Fibroblast of lung (primary cell): Measurements from ENCODE around the gene COL26A1. TPM values are rescaled to one million over a fixed set of nuclear protein-coding genes. Genes with fewer than 3 reads are reported as not detected.

Experiments used
- DNase-seq, 2 donors: peaks; one replicate each; pipeline versions ENCODE4 v3.0.0 to v3.0.0-alpha.2; 2010; ENCODE audit warnings: low read depth in 2 of 2
- H2AFZ ChIP-seq: 2 replicates; pipeline ENCODE4 v1.5.1; 2012; ENCODE audit warnings: low read length, control low read depth, inconsistent platforms
- H3K27ac ChIP-seq: 2 replicates; pipeline ENCODE4 v1.5.1; 2011; ENCODE audit warnings: low read length, control low read depth; ENCODE audit not compliant: insufficient read depth
- H3K27me3 ChIP-seq: 2 replicates; pipeline ENCODE4 v1.5.1; 2011; ENCODE audit warnings: mild to moderate bottlenecking, low read length; ENCODE audit not compliant: control insufficient read depth, insufficient read depth
- H3K36me3 ChIP-seq: 2 replicates; pipeline ENCODE4 v1.5.1; 2011; ENCODE audit warnings: low read length; ENCODE audit not compliant: control insufficient read depth, insufficient read depth
- H3K4me1 ChIP-seq: 2 replicates; pipeline ENCODE4 v1.5.1; 2011; ENCODE audit warnings: low read length; ENCODE audit not compliant: control insufficient read depth, insufficient read depth; ENCODE audit errors: extremely low read depth
- H3K4me2 ChIP-seq: 2 replicates; pipeline ENCODE4 v1.5.1; 2011; ENCODE audit warnings: low read length, control low read depth; ENCODE audit not compliant: insufficient read depth; ENCODE audit errors: extremely low read depth
- H3K4me3 ChIP-seq, 4 experiments: fragments of 200-600 bp in 1 of 4; sonication (generic) in 1 of 4; replicated peaks in 1 of 4; 2 replicates each; pipeline ENCODE4 v1.5.1; 2011 to 2016; ENCODE audit warnings: low read length in 4 of 4, low read depth in 3 of 4, mild to moderate bottlenecking in 3 of 4, control low read depth in 2 of 4, inconsistent platforms in 1 of 4, mixed read lengths in 1 of 4; ENCODE audit not compliant: insufficient read depth in 1 of 4; ENCODE audit errors: control extremely low read depth in 1 of 4
- H3K79me2 ChIP-seq: 2 replicates; pipeline ENCODE4 v1.5.1; 2012; ENCODE audit warnings: mild to moderate bottlenecking, low read length, inconsistent platforms; ENCODE audit not compliant: control insufficient read depth, insufficient read depth
- H3K9ac ChIP-seq: 2 replicates; pipeline ENCODE4 v1.5.1; 2011; ENCODE audit warnings: mild to moderate bottlenecking, low read length, control low read depth; ENCODE audit not compliant: insufficient read depth
- H3K9me3 ChIP-seq: 2 replicates; pipeline ENCODE4 v1.5.1; 2012; ENCODE audit warnings: low read depth, low read length; ENCODE audit not compliant: control insufficient read depth, insufficient read depth
- H4K20me1 ChIP-seq: 2 replicates; pipeline ENCODE4 v1.5.1; 2011; ENCODE audit warnings: low read length; ENCODE audit not compliant: control insufficient read depth, insufficient read depth; ENCODE audit errors: extremely low read depth
- CTCF ChIP-seq, 2 donors: IDR thresholded peaks in 1 of 2; conservative IDR thresholded peaks in 1 of 2; 1 replicate in 1 of 2; 2 replicates in 1 of 2; pipeline ENCODE4 v1.5.1; 2011 to 2012; ENCODE audit warnings: low read length in 2 of 2, control low read depth in 1 of 2, inconsistent platforms in 1 of 2, low read depth in 1 of 2, mild to moderate bottlenecking in 1 of 2
- EZH2 ChIP-seq: IDR thresholded peaks from 2 replicates; pipeline ENCODE4 v1.5.1; 2012; ENCODE audit warnings: low read length, control low read depth, mild to moderate bottlenecking; ENCODE audit errors: missing control alignments
- polyA plus RNA-seq, 2 donors: library from polyadenylated mRNA; depleted of rRNA in 1 of 2; stranded (reverse) in 1 of 2; unstranded in 1 of 2; fragments of >200 nt; gene quantifications; 2 replicates each; pipeline ENCODE4 v1.2.1, GENCODE V29; 2011 to 2012; ENCODE audit warnings: missing spikeins in 1 of 2
- total RNA-seq: library from RNA; depleted of rRNA; stranded (reverse); fragments of >200 nt; gene quantifications from 2 replicates; pipeline ENCODE4 v1.2.1, GENCODE V29; 2014

Gene COL26A1
- total and polyA plus RNA-seq, 2 donors (not counting 1 experiment from before 2014, with no cell fraction given), result 0.06 TPM; not detected in 1

DNA sequence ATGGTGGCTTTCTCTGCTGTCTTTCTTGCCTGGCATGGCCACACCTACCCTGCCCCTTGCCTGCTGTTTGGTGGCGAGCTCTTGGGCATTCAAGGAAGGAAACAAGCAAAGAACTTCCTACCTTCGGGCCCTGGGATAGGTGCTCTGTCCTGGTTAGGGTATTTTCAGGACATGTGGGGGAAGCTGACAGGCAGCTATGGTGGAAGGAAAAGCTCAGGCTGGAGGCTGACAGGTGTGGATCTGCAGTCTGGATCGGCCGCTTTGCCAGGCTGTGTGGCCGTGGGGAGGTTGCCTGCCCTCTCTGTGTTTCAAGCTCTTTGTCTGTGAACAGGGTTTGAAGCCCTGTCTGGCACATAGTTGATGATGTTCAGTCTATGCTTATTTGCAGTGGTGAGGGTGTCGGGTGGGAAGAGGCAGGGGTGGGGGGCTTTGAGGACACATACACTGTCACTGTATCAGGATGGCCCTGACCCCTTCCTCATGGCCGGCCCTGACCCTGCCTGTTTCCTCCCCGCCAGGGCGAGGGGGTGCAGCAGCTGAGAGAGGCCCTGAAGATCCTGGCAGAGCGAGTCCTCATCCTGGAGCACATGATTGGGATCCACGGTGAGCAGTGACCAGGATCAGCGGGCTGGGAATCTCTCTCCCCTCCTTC lies 192.7 kb downstream of the COL26A1 start:
- Histone ChIP-seq H3K4me3 (no peak overlapping the region), H3K36me3 (no peaks in the 10 kb centered on the region), H3K27ac (no peak overlapping the region), H3K9me3 (no peaks in the 10 kb centered on the region), H3K4me2 (no peak overlapping the region), H4K20me1 (no peaks in the 10 kb centered on the region), H3K4me1 (no peaks in the 10 kb centered on the region), H3K9ac (no peak overlapping the region), H2AFZ (no peak overlapping the region), H3K79me2 (no peaks in the 10 kb centered on the region), H3K27me3 (no peaks in the 10 kb centered on the region)
- DNase-seq, result no peak
- TF ChIP-seq CTCF (conservative IDR thresholded peaks at IDR 0.05 in 1 of 2, IDR thresholded peaks at IDR 0.05 in 1 of 2; ENCODE audit: low read depth in 1 of 2, low read length in 2 of 2), result no peak
- TF ChIP-seq EZH2, result no peak

DNA sequence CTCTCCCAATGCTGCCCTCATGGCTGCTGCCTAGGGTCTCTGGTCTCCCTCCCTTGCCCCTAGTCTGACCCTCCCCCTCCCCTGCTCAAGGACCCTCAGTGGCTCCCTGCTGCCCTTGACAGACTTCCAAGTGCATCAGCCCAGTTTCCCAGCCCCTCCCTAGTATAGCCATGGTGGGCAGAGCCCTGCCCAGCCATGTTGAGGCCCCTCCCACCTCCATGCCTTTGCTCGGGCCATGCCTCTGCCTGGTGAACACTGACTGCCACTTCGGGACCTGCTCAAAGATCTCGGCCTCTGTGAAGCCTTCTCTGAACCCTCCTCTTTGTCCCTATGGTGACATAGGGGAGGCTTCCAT lies 193.2 kb downstream of the COL26A1 start:
- H3K36me3 ChIP-seq, result no peaks in the 10 kb centered on the region
- H3K4me1 ChIP-seq, result no peaks in the 10 kb centered on the region
- no peaks in the 10 kb centered on the region for H3K27me3 ChIP-seq
- no peak overlapping the region for H2AFZ ChIP-seq
- no peaks in the 10 kb centered on the region for H3K9me3 ChIP-seq
- no peaks in the 10 kb centered on the region for H4K20me1 ChIP-seq
- H3K4me2 ChIP-seq, result no peak overlapping the region
- TF ChIP-seq CTCF (conservative IDR thresholded peaks at IDR 0.05 in 1 of 2, IDR thresholded peaks at IDR 0.05 in 1 of 2; ENCODE audit: low read depth in 1 of 2, low read length in 2 of 2) (no peak), EZH2 (no peak)
- H3K27ac ChIP-seq, result no peak overlapping the region
- no peaks in the 10 kb centered on the region for H3K79me2 ChIP-seq
- DNase-seq, result no peak
- H3K9ac ChIP-seq, result no peak overlapping the region
- no peak overlapping the region for H3K4me3 ChIP-seq

DNA sequence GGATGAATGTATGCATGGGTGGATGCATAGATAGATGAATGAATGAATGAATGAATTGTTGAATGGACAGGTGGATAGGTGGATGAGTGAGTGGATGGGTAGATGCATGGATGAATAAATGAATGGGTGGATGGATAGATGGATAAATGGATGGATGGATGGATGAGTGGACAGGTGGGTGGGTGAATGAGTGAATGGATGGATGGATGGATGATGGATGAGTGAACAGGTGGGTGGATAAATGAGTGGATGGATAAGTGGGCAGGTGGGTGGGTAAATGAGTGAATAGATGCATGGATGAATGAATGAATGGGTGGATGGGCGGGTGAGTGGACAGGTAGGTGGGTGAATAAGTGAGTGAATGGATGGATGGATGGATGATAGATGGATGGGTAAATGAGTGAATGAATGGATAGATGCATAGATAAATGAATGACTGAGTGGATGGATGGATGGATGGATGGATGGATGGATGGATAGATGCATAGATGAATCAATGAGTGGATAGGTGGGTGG lies 193.8 kb downstream of the COL26A1 start:
- no peaks in the 10 kb centered on the region for H4K20me1 ChIP-seq
- TF ChIP-seq CTCF (conservative IDR thresholded peaks at IDR 0.05 in 1 of 2, IDR thresholded peaks at IDR 0.05 in 1 of 2; ENCODE audit: low read depth in 1 of 2, low read length in 2 of 2) (no peak), EZH2 (no peak)

More for the DNA sequence above, 193.8 kb downstream of the COL26A1 start:
- Histone ChIP-seq H2AFZ (no peak overlapping the region), H3K4me3 (no peak overlapping the region), H3K79me2 (no peaks in the 10 kb centered on the region), H3K9me3 (no peaks in the 10 kb centered on the region), H3K27ac (no peak overlapping the region), H3K4me2 (no peak overlapping the region), H3K9ac (no peak overlapping the region), H3K4me1 (no peaks in the 10 kb centered on the region), H3K27me3 (no peaks in the 10 kb centered on the region), H3K36me3 (no peaks in the 10 kb centered on the region)
- no peak for DNase-seq
